Measurements from ENCODE around the gene NAA10.

DNA sequence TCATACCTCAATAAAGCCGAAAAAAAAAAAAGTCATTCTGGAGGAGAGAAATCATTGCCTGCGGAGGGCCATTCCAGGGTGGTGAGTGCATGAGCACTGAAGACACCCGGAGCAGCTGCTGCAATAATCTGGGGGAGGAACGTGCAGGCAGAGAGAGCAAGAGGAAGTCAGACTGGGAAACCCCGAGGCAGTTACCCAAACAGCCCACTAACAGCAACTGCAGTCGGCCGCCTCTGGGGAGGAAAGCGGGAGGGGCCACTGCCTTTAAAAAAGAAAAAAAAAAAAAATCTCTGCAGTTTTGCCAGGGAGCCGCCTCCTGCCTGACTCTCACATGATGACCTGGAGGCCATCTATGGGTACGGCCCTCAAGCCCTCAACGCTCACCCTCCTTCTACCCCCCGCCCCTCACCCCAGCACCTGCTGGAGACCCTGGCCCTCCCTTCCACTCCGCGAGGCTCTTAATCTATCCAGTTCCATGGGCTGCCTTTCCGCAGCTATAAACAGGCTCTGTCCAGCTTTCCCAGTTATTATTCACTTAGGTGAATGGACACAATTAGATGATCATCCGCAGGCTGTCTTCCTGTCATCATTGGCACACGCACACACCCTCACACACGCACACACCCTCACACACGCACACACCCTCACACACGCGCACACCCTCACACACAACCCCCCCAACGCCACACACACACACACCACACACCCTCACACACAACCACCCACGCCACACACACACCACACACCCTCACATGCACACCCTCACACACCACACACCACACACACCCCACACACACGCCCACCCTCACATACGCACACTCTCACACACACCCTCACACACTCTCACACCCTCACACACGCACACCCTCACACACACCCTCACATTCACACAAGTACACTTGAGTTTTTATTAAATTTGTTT is 33.7 kb downstream of the NAA10 start:
- TF ChIP-seq, protein P1, sequence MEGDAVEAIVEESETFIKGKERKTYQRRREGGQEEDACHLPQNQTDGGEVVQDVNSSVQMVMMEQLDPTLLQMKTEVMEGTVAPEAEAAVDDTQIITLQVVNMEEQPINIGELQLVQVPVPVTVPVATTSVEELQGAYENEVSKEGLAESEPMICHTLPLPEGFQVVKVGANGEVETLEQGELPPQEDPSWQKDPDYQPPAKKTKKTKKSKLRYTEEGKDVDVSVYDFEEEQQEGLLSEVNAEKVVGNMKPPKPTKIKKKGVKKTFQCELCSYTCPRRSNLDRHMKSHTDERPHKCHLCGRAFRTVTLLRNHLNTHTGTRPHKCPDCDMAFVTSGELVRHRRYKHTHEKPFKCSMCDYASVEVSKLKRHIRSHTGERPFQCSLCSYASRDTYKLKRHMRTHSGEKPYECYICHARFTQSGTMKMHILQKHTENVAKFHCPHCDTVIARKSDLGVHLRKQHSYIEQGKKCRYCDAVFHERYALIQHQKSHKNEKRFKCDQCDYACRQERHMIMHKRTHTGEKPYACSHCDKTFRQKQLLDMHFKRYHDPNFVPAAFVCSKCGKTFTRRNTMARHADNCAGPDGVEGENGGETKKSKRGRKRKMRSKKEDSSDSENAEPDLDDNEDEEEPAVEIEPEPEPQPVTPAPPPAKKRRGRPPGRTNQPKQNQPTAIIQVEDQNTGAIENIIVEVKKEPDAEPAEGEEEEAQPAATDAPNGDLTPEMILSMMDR (IDR thresholded peaks at IDR 0.05; ENCODE audit: poor library complexity, severe bottlenecking), result no peak
- TF ChIP-seq EP300 (conservative IDR thresholded peaks at IDR 0.05; ENCODE audit: poor library complexity, severe bottlenecking) (no peak), POLR2AphosphoS5 (IDR thresholded peaks at IDR 0.05) (no peak), RAD21 (conservative IDR thresholded peaks at IDR 0.05) (no peak), SMC3 (conservative IDR thresholded peaks at IDR 0.05; ENCODE audit: poor library complexity) (no peak)
- TF ChIP-seq, protein P2, sequence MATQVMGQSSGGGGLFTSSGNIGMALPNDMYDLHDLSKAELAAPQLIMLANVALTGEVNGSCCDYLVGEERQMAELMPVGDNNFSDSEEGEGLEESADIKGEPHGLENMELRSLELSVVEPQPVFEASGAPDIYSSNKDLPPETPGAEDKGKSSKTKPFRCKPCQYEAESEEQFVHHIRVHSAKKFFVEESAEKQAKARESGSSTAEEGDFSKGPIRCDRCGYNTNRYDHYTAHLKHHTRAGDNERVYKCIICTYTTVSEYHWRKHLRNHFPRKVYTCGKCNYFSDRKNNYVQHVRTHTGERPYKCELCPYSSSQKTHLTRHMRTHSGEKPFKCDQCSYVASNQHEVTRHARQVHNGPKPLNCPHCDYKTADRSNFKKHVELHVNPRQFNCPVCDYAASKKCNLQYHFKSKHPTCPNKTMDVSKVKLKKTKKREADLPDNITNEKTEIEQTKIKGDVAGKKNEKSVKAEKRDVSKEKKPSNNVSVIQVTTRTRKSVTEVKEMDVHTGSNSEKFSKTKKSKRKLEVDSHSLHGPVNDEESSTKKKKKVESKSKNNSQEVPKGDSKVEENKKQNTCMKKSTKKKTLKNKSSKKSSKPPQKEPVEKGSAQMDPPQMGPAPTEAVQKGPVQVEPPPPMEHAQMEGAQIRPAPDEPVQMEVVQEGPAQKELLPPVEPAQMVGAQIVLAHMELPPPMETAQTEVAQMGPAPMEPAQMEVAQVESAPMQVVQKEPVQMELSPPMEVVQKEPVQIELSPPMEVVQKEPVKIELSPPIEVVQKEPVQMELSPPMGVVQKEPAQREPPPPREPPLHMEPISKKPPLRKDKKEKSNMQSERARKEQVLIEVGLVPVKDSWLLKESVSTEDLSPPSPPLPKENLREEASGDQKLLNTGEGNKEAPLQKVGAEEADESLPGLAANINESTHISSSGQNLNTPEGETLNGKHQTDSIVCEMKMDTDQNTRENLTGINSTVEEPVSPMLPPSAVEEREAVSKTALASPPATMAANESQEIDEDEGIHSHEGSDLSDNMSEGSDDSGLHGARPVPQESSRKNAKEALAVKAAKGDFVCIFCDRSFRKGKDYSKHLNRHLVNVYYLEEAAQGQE (IDR thresholded peaks at IDR 0.05; ENCODE audit: borderline replicate concordance), result no peak
